Measurements from ENCODE around the gene TINAG. TPM values are rescaled to one million over a fixed set of nuclear protein-coding genes. Genes with fewer than 3 reads are reported as not detected.
A peak's percentile ranks its signal among the peaks of the same experiment; 100 is the strongest.

Gene TINAG
- total and polyA plus RNA-seq, 2 of the 13 experiments (the other 11 are each of a cell fraction or from before 2014, with no cell fraction given), result 0.08 to 0.15 TPM

- TF ChIP-seq FOXO4 (CRISPR knock-in tag; conservative IDR thresholded peaks at IDR 0.05) (no peak), ATF4 (CRISPR knock-in tag; IDR thresholded peaks at IDR 0.05) (peak in 1 of 2 experiments; percentile 73; a peak in 2 of 4 replicates)
Measured at GRCh38 chr6:54419885-54420284, 111.6 kb downstream of the TINAG start (continued).

GRCh38 chr6:54426995-54427394 lies 118.8 kb downstream of the TINAG start:
- Histone ChIP-seq H3K9ac (ENCODE audit: insufficient read depth, low read depth, low read length) (no peak overlapping the region), H3K27me3 (ENCODE audit: control insufficient read depth in 1 of 2, insufficient read depth in 2 of 2, low read length in 2 of 2) (no peaks in the 10 kb centered on the region), H3K4me3 (replicated peaks in 1 of 3; ENCODE audit: insufficient read depth in 1 of 3, low read depth in 2 of 3, low read length in 3 of 3) (no peak overlapping the region), H3K36me3 (replicated peaks in 1 of 2; ENCODE audit: control insufficient read depth in 1 of 2, insufficient read depth in 2 of 2, low read length in 2 of 2) (no peaks in the 10 kb centered on the region), H3K27ac (ENCODE audit: extremely low read length, insufficient read depth, low read length) (no peak overlapping the region), H3K79me2 (ENCODE audit: insufficient read depth, low read length) (no peaks in the 10 kb centered on the region), H2AFZ (ENCODE audit: low read length) (no peak overlapping the region), H3K9me3 (ENCODE audit: low read length) (no peaks in the 10 kb centered on the region), H4K20me1 (ENCODE audit: insufficient read depth, low read length) (no peaks in the 10 kb centered on the region), H3K4me1 (ENCODE audit: insufficient read depth, low read length) (no peaks in the 10 kb centered on the region), H3K4me2 (ENCODE audit: low read depth, low read length) (no peak overlapping the region)
- intact Hi-C loops (cut with micrococcal nuclease; ENCODE audit: unreplicated experiment) (no loop called here), in situ Hi-C loops (cut with HindIII; ENCODE audit: extremely low pct_ligation_motif_present, low pct_unique_long_range_greater_than_20kb) (no loop called here)
- ATAC-seq (no peak), DNase-seq (ENCODE audit: low spot score) (no peak), FAIRE-seq (no peak)
- no TSS peak for BruUV-seq (replicated peaks)
- ChIA-PET POLR2A (no interaction called here), CTCF (ENCODE audit: low intra/inter-chr PET ratio, low total read pairs) (no interaction called here)
- TF ChIP-seq ZBTB21 (CRISPR knock-in tag; IDR thresholded peaks at IDR 0.05) (no peak), SRY (CRISPR knock-in tag; IDR thresholded peaks at IDR 0.05) (no peak), ATAD3A (CRISPR knock-in tag; IDR thresholded peaks at IDR 0.05) (no peak), PRDM10 (CRISPR knock-in tag; IDR thresholded peaks at IDR 0.05; ENCODE audit: low read depth) (no peak), SOX5 (CRISPR knock-in tag; IDR thresholded peaks at IDR 0.05; ENCODE audit: borderline replicate concordance) (no peak), STAT6 (CRISPR knock-in tag; IDR thresholded peaks at IDR 0.05; ENCODE audit: borderline replicate concordance) (no peak), DZIP1 (CRISPR knock-in tag; IDR thresholded peaks at IDR 0.05) (no peak), ZNF331 (CRISPR knock-in tag; IDR thresholded peaks at IDR 0.05) (no peak), ZNF570 (CRISPR knock-in tag; IDR thresholded peaks at IDR 0.05; ENCODE audit: borderline replicate concordance) (no peak), ZSCAN12 (CRISPR knock-in tag; IDR thresholded peaks at IDR 0.05) (no peak)
